HG02759 (cell line): Measurements from ENCODE around the gene UGT1A5.
"Not testable (repeated sequence)": the region's sequence is repeated elsewhere in the genome, so short reads cannot be mapped to it uniquely, and the experiment has no call there.

Experiments
- ATAC-seq: cut with Tn5 transposase; IDR thresholded peaks from one replicate; pipeline ENCODE4 v1.9.1; 2021; ENCODE audit warnings: mild to moderate bottlenecking, moderate library complexity; ENCODE audit not compliant: unreplicated experiment

Gene UGT1A5

DNA sequence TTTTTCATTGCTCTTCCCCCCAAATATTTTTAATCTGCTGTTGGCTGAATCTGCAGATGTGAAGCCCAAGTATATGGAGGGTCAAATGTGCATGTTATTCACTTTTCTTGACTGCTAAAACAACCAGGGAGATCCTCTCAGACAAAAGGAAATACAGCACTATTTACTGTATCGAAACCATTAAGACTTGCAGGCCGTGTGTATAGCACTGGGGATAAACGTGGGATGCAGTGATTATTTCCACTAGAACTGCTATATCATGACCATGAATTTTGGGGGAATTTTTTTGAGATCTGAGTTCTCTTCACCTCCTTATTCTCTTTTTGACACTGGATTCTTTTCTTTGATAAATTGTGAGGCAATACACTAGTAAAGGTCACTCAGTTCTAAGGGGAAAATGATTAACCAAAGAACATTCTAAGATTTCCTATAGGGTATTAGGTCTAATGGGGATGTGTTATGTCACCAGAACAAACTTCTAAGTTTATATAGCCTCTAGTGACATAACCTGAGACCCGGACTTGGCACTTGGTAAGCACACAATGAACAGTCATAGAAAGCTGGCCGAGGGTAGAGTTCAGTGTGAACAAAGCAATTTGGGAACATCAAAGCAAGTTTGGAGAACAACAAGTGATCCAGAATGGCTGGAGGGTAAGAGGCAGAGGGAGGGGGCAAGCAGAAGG, 32.5 kb downstream of the UGT1A5 start:
- no peak for ATAC-seq

DNA sequence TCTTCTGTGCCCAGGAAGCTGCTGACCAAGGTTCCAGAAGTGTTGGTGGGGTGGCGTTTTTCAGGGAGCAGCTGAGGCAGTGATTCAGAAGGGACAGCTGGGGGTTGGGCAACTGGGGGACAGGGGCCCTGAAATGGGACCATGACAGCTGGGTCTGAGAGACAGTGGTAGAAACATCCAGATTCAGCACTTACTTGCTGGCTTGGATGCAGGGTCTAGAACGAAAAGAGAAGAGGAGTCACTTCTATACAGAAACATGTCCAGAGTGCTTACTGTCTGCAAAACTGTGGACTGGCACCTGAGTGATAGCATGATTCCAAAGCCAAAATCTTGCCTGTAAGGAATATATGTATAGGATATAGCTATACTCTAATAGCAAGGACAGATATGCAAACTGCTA, 33.1 kb downstream of the UGT1A5 start:
- not testable (repeated sequence) for ATAC-seq

DNA sequence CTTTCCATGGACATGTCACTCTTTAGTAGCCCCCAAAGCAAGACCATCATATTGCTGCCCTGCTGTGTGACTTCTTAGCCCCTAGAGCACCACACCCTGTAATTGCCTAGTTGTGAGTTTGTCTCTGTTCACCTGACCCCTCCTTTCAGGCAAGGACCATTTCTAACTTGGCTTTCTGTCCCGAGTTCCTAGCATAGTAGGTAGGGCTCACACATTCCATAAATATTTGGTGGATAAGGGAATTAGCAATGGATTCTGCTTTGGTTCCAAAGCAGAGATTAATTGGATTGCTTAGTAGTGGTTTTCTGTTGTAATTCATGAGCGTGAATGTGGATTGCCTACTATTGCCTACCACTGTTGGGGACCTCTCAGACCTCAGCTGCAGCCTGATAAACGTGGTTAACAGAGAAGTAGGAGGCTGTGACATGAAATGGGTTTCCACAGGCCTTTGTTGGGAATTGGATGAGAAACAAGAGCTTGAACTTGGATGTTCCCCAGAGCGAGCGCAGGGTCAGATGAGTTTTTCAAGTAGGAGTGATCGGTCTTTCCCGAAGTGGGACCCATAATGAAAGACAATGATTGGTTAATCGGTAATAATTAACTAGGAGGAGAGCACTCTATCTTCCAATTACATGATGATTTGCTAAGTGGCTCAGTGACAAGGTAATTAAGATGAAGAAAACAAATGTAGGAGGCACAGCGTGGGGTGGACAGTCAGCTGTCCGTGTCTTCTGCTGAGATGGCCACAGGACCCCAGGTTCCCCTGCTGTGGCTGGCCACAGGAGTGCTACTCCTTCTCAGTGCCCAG, 34.0 kb downstream of the UGT1A5 start:
- no peak for ATAC-seq

DNA sequence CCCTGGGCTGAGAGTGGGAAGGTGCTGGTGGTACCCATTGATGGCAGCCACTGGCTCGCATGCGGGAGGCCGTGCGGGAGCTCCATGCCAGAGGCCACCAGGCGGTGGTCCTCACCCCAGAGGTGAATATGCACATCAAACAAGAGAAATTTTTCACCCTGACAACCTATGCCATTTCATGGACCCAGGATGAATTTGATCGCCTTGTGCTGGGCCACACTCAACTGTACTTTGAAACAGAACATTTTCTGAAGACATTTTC, 34.5 kb downstream of the UGT1A5 start:
- no peak for ATAC-seq

DNA sequence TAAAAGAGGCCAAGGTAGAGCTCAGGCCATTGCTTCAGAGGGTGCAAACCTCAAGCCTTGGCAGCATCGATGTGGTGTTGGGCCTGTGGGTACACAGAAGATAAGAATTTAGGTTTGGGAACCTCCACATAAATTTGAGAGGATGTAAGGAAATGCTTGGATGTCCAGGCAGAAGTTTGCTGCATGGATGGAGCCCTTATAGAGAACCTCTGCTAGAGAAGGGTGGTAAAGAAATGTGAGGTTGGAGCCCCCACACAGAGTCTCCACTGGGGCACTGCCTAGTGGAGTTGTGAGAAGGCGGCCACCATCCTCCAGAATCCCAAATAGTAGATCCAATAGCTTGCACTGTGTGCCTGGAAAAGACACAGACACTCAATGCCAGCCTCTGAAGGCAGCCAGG, 38.0 kb downstream of the UGT1A5 start:
- not testable (repeated sequence) for ATAC-seq

DNA sequence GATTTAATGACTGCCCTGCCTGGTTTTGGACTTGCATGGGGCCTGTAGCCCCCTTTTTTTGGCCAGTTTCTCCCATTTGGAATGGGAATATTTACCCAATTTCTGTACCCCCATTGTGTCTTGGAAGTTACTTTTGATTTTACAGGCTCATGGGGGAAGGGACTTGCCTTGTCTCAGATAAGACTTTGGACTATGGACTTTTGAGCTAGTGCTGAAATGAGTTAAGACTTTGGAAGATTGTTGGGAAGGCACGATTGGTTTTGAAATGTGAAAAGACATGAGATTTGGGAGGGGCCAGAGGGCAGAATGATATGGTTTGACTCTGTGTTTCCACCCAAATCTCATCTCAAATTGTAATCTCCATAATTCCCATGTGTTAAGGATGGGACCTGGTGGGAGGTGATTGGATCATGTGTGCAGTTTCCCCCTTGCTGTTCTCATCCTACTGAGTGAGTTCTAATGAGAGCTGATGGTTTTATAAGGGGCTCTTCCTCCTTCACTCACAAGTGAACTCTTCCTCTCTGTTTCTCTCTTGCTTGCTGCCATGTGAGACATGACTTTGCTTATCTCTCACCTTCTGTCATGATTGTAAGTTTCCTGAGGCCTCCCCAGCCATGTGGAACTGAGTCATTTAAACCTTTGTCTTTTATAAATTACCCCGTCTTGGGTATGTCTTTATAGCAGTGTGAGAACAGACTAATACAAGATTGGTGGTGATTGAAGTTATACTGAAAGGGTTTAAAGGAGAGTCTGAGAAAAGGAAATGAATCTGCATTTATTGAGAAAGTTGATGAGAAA, 38.7 kb downstream of the UGT1A5 start:
- not testable (repeated sequence) for ATAC-seq

DNA sequence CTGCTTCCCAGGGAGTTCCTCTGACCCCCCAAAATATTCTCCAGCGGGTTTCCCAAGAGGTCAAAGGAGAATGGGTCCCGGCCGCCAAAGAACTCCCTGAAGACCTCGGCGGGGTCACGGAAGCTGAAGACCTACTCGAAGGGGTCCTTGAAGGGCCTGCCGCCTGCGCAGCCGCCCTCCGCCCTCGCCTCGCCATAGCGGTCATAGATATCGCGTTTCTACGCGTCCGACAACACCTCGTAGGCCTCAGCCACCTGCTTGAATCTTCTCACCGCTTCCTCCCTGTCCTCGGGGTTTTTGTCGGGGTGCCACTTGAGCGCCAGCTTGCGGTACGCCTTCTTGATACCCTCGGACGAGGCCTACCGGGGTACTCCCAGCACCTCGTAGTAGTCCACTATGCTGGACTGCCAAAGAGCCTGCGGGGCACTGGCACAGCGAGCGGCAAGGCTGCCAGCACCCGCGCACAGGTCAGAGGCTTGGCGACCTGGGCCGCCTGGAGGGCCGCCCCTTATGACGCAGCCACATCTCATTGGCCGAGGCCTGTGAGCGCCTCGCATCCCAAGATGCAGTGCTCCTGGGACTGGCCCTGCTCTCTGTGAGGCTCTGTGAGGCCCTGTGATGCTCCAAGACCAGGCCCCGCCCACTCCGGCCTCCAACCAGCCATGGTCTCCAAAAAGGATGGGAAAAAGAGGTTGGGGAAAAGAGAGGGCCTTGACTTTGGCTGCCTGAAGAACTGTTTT, 42.3 kb downstream of the UGT1A5 start:
- no peak for ATAC-seq

DNA sequence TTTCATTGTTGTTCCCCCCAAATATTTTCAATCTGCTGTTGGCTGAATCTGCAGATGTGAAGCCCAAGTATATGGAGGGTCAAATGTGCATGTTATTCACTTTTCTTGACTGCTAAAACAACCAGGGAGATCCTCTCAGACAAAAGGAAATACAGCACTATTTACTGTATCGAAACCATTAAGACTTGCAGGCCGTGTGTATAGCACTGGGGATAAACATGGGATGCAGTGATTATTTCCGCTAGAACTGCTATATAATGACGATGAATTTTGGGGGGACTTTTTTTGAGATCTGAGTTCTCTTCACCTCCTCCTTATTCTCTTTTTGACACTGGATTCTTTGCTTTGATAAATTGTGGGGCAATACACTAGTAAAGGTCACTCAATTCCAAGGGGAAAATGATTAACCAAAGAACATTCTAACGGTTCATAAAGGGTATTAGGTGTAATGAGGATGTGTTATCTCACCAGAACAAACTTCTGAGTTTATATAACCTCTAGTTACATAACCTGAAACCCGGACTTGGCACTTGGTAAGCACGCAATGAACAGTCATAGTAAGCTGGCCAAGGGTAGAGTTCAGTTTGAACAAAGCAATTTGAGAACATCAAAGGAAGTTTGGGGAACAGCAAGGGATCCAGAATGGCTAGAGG, 43.8 kb downstream of the UGT1A5 start:
- no peak for ATAC-seq

DNA sequence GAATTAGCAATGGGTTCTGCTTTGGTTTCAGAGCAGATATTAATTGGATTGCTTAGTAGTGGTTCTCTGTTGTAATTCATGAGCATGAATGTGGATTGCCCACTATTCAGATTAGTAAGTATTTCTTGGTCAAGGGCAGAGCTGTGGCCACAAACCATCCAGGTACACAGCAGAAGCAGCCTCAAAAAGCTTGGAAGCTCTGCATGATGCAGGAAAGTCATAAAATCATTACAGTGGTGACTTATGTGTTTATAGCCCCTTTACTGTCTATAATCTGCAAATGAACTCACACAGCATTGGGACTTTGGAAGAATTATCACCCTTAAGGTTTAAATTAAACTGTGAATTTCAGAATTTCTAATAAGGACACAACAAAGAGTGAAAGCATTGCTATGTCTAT, 45.4 kb downstream of the UGT1A5 start:
- no peak for ATAC-seq

DNA sequence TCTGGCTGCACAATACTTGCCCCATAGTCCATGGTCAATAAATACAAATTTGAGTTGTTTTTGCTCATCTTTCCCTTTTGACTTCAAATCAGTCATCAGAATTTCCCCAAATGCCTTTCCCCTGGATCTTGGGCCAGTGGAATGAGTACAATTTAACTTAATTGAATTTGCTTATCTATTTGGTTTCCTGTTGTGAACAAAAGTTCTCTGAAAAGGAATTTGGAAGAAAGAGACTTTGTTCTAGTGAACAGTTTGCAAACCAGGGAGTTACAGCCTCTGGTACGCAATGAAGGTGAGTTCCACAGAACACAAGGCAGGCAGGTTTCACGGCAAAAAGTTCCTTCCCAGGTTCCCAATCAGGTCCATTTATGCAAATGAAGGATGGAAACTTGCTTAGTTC, 46.1 kb downstream of the UGT1A5 start:
- no peak for ATAC-seq

DNA sequence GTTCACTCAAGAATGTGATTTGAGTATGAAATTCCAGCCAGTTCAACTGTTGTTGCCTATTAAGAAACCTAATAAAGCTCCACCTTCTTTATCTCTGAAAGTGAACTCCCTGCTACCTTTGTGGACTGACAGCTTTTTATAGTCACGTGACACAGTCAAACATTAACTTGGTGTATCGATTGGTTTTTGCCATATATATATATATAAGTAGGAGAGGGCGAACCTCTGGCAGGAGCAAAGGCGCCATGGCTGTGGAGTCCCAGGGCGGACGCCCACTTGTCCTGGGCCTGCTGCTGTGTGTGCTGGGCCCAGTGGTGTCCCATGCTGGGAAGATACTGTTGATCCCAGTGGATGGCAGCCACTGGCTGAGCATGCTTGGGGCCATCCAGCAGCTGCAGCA, 47.3 kb downstream of the UGT1A5 start, which contains the start of gene UGT1A1:
TSS of gene UGT1A1 (plus strand) at position 228 of the 400 bp plus-strand sequence. CDS start at position 246, 18 bp downstream.
- ATAC-seq = no peak

DNA sequence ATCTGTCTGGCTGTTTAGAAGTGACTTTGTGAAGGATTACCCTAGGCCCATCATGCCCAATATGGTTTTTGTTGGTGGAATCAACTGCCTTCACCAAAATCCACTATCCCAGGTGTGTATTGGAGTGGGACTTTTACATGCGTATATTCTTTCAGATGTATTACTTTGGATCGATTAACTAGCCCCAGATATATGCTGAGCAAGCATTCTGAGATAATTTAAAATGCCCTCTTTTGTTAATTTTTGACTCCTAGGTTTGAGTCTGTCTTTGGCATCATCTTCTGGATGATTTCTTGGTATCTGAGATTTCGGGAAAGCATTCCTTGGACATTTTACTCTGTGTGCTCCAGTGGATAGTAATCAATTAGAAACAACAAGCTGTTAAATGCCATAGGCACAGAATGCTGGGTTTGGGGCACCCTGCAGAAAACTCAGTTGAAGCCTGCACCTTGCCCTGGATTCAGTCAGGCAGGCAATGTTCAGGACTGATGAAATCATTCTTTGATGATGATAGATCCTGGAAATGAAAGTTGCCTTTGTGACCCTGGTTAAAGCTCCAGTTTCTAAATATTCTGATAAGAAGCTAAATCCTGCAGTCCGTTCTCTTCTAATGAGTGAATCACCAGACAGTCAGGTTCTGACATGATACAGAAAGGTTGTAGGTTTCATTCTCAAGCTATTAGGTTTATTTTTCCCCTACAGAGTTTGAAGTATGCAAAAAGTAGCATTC, 48.5 kb downstream of the UGT1A5 start:
- ATAC-seq = no peak

DNA sequence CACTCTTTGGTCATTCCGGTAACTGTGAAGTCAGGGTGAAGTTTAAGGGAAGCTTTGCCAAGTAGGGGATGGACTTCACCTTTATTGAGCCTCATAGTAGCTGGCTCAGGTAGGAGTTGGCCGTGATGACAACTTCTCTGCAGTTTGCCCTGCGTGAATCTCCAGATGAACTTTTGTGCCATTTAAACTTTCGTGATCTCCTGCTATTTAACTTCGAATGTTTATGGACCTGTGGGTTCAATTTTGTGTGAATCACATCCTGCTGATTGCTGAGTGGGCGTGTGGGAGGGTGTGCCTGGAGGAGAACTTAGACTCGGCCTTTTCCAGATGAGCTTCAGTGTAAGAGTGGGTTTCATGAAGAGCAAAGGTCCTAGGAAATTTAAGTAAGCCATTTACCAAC, 51.6 kb downstream of the UGT1A5 start:
- no peak for ATAC-seq

DNA sequence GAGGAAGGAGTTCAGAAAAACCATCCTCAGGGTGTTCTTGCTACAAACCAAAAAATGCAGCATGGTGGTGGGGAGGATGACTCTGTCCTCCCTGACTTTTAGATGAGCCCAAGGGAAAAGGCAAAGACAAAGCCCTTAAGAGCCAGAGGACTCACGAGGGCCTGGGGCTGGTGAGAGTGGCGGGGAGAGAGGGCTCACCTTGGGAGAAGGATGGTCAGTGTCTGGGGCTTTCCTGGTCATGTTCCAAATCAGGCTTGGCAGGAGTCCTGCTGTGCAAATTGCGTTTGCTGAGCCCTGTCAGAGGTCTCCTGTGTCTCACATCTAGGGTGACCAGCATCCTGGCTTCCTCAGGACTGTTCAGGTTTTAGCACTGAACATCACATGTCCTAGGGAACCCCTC, 52.1 kb downstream of the UGT1A5 start:
- no peak for ATAC-seq

DNA sequence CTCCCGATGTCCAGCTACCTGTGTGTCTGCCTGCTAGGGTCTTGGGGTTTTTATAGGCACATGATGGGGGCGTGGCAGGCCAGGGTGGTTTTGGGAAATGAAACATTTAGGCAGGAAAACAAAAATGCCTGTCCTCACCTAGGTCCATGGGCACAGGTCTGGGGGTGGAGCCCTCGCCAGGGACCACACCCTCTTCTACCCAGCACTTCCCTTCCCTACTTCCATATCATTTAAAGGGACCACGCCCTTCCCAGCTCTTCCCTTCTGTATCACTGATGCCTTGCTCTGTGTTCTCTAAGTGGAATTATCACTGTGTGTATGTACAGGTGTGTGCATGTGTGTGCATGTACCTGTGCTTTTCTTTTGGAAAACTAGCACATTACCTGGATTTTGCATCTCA, 53.7 kb downstream of the UGT1A5 start:
- no peak for ATAC-seq

DNA sequence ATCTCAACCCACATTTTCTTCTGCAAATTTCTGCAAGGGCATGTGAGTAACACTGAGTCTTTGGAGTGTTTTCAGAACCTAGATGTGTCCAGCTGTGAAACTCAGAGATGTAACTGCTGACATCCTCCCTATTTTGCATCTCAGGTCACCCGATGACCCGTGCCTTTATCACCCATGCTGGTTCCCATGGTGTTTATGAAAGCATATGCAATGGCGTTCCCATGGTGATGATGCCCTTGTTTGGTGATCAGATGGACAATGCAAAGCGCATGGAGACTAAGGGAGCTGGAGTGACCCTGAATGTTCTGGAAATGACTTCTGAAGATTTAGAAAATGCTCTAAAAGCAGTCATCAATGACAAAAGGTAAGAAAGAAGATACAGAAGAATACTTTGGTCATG, 55.4 kb downstream of the UGT1A5 start:
- no peak for ATAC-seq

DNA sequence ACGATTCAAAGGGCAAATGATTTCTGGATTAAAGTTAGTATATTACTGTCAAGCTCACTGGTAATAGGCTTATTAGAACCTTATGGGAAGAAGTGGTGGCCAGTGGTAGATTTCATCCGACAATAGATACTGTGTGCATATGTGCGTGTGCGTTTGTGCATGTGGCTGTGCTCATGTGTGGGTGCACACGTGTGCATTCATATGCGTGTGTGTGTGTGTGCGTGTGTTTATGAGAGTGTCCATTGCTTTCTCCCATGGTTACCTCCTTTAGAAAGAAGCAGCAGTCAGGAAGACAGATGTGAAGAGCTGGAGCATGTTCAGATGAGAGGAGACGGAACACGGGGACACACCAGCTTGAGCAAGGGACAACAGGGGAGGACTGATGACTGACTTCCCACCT, 56.6 kb downstream of the UGT1A5 start:
- no peak for ATAC-seq

DNA sequence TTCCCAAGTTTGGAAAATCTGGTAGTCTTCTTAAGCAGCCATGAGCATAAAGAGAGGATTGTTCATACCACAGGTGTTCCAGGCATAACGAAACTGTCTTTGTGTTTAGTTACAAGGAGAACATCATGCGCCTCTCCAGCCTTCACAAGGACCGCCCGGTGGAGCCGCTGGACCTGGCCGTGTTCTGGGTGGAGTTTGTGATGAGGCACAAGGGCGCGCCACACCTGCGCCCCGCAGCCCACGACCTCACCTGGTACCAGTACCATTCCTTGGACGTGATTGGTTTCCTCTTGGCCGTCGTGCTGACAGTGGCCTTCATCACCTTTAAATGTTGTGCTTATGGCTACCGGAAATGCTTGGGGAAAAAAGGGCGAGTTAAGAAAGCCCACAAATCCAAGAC, 59.4 kb downstream of the UGT1A5 start:
- no peak for ATAC-seq

DNA sequence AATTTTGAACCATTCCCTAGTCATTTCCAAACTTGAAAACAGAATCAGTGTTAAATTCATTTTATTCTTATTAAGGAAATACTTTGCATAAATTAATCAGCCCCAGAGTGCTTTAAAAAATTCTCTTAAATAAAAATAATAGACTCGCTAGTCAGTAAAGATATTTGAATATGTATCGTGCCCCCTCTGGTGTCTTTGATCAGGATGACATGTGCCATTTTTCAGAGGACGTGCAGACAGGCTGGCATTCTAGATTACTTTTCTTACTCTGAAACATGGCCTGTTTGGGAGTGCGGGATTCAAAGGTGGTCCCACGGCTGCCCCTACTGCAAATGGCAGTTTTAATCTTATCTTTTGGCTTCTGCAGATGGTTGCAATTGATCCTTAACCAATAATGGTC, 59.9 kb downstream of the UGT1A5 start:
- ATAC-seq = no peak

DNA sequence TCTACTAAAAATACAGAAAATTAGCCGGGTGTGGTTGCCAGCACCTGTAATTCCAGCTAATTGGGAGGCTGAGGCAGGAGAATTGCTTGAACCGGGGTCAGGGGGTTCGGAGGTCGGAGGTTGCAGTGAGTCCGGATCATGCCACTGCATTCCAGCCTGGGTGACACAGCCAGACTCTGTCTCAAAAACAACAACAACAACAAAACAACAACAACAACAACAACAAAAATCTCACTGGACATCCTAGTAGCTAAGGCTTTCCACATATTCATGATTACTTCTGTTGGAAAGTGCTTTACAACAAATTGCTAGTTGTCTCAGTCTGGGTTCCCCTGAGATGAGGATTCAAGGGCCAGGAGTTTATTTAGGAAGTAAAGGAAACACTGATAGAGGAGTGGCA, 61.1 kb downstream of the UGT1A5 start:
- ATAC-seq = no peak
